Retinal pigment epithelial cell (primary cell): ENCODE results near the gene PPFIA2.

Source experiments
- DNase-seq: peaks from one replicate; pipeline ENCODE4 v3.0.0-alpha.2; 2010; ENCODE audit warnings: low read depth
- H3K4me3 ChIP-seq: 2 replicates; pipeline ENCODE4 v1.5.1; 2011; ENCODE audit warnings: mild to moderate bottlenecking, low read length, control low read depth, moderate library complexity
- CTCF ChIP-seq: conservative IDR thresholded peaks from 2 replicates; pipeline ENCODE4 v1.5.1; 2011; ENCODE audit warnings: low read depth, low read length, control low read depth, inconsistent platforms

Gene PPFIA2

GRCh38 chr12:81500788-81501187 is 258.4 kb downstream of the PPFIA2 start:
- TF ChIP-seq CTCF = no peak
- DNase-seq = peak; percentile 12
- H3K4me3 ChIP-seq = no peak overlapping the region

GRCh38 chr12:81499809-81500208 is 259.3 kb downstream of the PPFIA2 start:
- DNase-seq = no peak
- no peak for TF ChIP-seq CTCF

GRCh38 chr12:81492131-81492720 is 266.9 kb downstream of the PPFIA2 start:
- H3K4me3 ChIP-seq = no peak overlapping the region
- peak; percentile 88 for DNase-seq
- TF ChIP-seq CTCF = no peak

More at GRCh38 chr12:81499809-81500208, 259.3 kb downstream of the PPFIA2 start:
- H3K4me3 ChIP-seq = no peak overlapping the region

- DNase-seq = no peak
- no peak for TF ChIP-seq CTCF
- H3K4me3 ChIP-seq = no peak overlapping the region
These were observed 286.2 kb downstream of the PPFIA2 start for GRCh38 chr12:81472934-81473333.

- TF ChIP-seq CTCF = no peak
- no peak for DNase-seq
- H3K4me3 ChIP-seq = no peak overlapping the region
These were observed 288.2 kb downstream of the PPFIA2 start for GRCh38 chr12:81470923-81471322.

GRCh38 chr12:81468206-81468605 is 290.9 kb downstream of the PPFIA2 start:
- H3K4me3 ChIP-seq = no peak overlapping the region
- DNase-seq = peak; percentile 15
- TF ChIP-seq CTCF = no peak

- DNase-seq = no peak
- no peak for TF ChIP-seq CTCF
- no peak overlapping the region for H3K4me3 ChIP-seq
These were observed 293.3 kb downstream of the PPFIA2 start for GRCh38 chr12:81465876-81466275.
